Liver (tissue), 9 donors: Measurements from ENCODE around the gene COL24A1. TPM values are rescaled to one million over a fixed set of nuclear protein-coding genes. Genes with fewer than 3 reads are reported as not detected.

Source experiments
- DNase-seq: peaks from one replicate; pipeline ENCODE4 v3.0.0-alpha.2; 2017; ENCODE audit warnings: low spot score
- H3K27ac ChIP-seq, 2 donors: one replicate each; pipeline ENCODE4 v1.7.0; 2013; ENCODE audit warnings: inconsistent platforms in 2 of 2, low read length in 2 of 2, control low read depth in 1 of 2, low read depth in 1 of 2, mild to moderate bottlenecking in 1 of 2
- H3K27me3 ChIP-seq, 4 donors: one replicate each; pipeline versions ENCODE4 v1.6.1 to v1.7.0; 2013; ENCODE audit warnings: low read length in 3 of 4, inconsistent platforms in 1 of 4, mild to moderate bottlenecking in 1 of 4, moderate library complexity in 1 of 4; ENCODE audit not compliant: control insufficient read depth in 4 of 4, insufficient read depth in 4 of 4
- H3K36me3 ChIP-seq, 4 donors: one replicate each; pipeline versions ENCODE4 v1.6.1 to v1.7.0; 2013; ENCODE audit warnings: low read length in 3 of 4, mild to moderate bottlenecking in 3 of 4, low read depth in 1 of 4, moderate library complexity in 1 of 4; ENCODE audit not compliant: control insufficient read depth in 4 of 4, insufficient read depth in 3 of 4
- H3K4me1 ChIP-seq, 4 donors: one replicate each; pipeline versions ENCODE4 v1.6.1 to v1.7.0; 2013; ENCODE audit warnings: low read length in 3 of 4, mild to moderate bottlenecking in 3 of 4, moderate library complexity in 1 of 4; ENCODE audit not compliant: control insufficient read depth in 4 of 4, insufficient read depth in 4 of 4
- H3K4me3 ChIP-seq, 3 donors: one replicate each; pipeline versions ENCODE4 v1.6.1 to v1.7.0; 2013; ENCODE audit warnings: low read length in 3 of 3, control low read depth in 1 of 3, low read depth in 1 of 3, mild to moderate bottlenecking in 1 of 3
- H3K9ac ChIP-seq, 2 donors: one replicate each; pipeline ENCODE4 v1.7.0; 2013; ENCODE audit warnings: low read length in 2 of 2, mild to moderate bottlenecking in 2 of 2, moderate library complexity in 2 of 2, control low read depth in 1 of 2, low read depth in 1 of 2
- H3K9me3 ChIP-seq, 4 donors: one replicate each; pipeline versions ENCODE4 v1.6.1 to v1.7.0; 2013; ENCODE audit warnings: low read length in 3 of 4; ENCODE audit not compliant: control insufficient read depth in 4 of 4
- FOXA1 ChIP-seq: IDR thresholded peaks from 2 replicates; pipeline ENCODE4 v1.6.1; 2016; ENCODE audit warnings: antibody characterized with exemption
- FOXA2 ChIP-seq: IDR thresholded peaks from 2 replicates; pipeline ENCODE4 v1.6.1; 2016; ENCODE audit warnings: antibody characterized with exemption
- GABPA ChIP-seq, 2 donors: IDR thresholded peaks in 1 of 2; conservative IDR thresholded peaks in 1 of 2; 2 replicates each; pipeline ENCODE4 v1.6.1; 2016; ENCODE audit warnings: antibody characterized with exemption in 2 of 2, mild to moderate bottlenecking in 1 of 2, moderate library complexity in 1 of 2
- HNF4A ChIP-seq, 2 donors: conservative IDR thresholded peaks; 2 replicates each; pipeline ENCODE4 v1.6.1; 2016; ENCODE audit warnings: antibody characterized with exemption in 2 of 2, mild to moderate bottlenecking in 2 of 2
- HNF4G ChIP-seq: IDR thresholded peaks from 2 replicates; pipeline ENCODE4 v1.6.1; 2016; ENCODE audit warnings: antibody characterized with exemption
- NR2F2 ChIP-seq: IDR thresholded peaks from 2 replicates; pipeline ENCODE4 v1.6.1; 2016; ENCODE audit warnings: antibody characterized with exemption
- RAD21 ChIP-seq, 2 donors: IDR thresholded peaks; 2 replicates each; pipeline ENCODE4 v1.6.1; 2016; ENCODE audit warnings: antibody characterized with exemption in 2 of 2, mild to moderate bottlenecking in 2 of 2
- RXRA ChIP-seq, 2 donors: IDR thresholded peaks; 2 replicates each; pipeline ENCODE4 v1.6.1; 2017 to 2018; ENCODE audit warnings: antibody characterized with exemption in 2 of 2, mild to moderate bottlenecking in 1 of 2
- ZBTB33 ChIP-seq: IDR thresholded peaks from 2 replicates; pipeline ENCODE4 v1.6.1; 2016; ENCODE audit warnings: antibody characterized with exemption
- WGBS: extraction: QIAGEN DNeasy Blood & Tissue Kit; methylation state at CpG from one replicate; pipeline ENCODE4 v1.1.7; 2013; 5-methylcytosine and 5-hydroxymethylcytosine counted together
- polyA plus RNA-seq, 2 donors: library from polyadenylated mRNA; stranded (reverse) in 1 of 2; unstranded in 1 of 2; fragments of 200-250 nt in 1 of 2; fragments of >200 nt in 1 of 2; fragmentation: Nextera tagmentation in 1 of 2; extraction: Ambion mirVana in 1 of 2; gene quantifications; one replicate each; pipeline versions ENCODE4 v1.2.1 to v1.2.3, GENCODE V29; 2013 to 2015
- total RNA-seq, 2 donors: library from RNA; depleted of rRNA; stranded (reverse); fragments of >200 nt; gene quantifications; one replicate each; pipeline ENCODE4 v1.2.3, GENCODE V29; 2014
- TF ChIP-seq, protein P1 (sequence below): IDR thresholded peaks from 2 replicates; pipeline ENCODE4 v1.6.1; 2016; ENCODE audit warnings: antibody characterized with exemption, mild to moderate bottlenecking
- TF ChIP-seq, protein P2 (sequence below): fragments of 150-350 bp; IDR thresholded peaks from 2 replicates; pipeline ENCODE4 v1.5.1; 2017; ENCODE audit warnings: improper control_type of control experiment, low read depth, low read length; ENCODE audit not compliant: missing input control
- donor health status: healthy.
- donor health status: healthy.
- donor health status: healthy.
- donor health status: healthy.
- donor health status: healthy.

The COL24A1 gene
- total and polyA plus RNA-seq, 4 donors = under 0.01 to 0.28 (median 0.01) TPM; not detected in 1

DNA sequence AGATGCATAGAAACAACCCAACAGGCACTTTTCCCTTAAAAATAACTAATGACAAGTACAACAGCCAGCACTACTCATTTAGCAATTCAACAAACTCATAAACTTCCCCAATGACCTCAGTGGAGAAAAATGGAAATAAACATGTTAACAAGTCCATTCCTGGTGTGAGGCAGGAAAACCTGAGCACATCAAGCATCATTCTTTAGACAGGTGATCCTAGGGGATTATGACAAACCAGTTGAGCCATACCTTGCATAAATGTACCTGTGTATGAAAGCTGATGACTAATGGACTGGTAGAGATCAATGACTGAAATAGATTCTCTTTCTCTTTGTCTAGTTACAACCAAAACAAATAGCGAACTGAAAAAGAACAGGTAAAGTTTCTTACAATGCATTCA lies 7.0 kb downstream of the COL24A1 start:
- H3K9me3 ChIP-seq = no peaks in the 10 kb centered on the region
- 79% methylated on average over 1 of the region's 1 CpG for WGBS
- H3K27me3 ChIP-seq = peaks cover 0 to 6% (median 0%) of the 10 kb centered on the region in 4 donors
- H3K4me1 ChIP-seq = peaks cover 0 to under 1% (median 0%) of the 10 kb centered on the region in 4 donors
- TF ChIP-seq HNF4G (no peak), NR2F2 (no peak), FOXA2 (no peak), GABPA (IDR thresholded peaks at IDR 0.05 in 1 of 2, conservative IDR thresholded peaks at IDR 0.05 in 1 of 2) (no peak), RXRA (IDR thresholded peaks at IDR 0.05) (no peak), FOXA1 (no peak), RAD21 (IDR thresholded peaks at IDR 0.05) (no peak), ZBTB33 (no peak), HNF4A (conservative IDR thresholded peaks at IDR 0.05) (no peak)
- TF ChIP-seq, protein P1, sequence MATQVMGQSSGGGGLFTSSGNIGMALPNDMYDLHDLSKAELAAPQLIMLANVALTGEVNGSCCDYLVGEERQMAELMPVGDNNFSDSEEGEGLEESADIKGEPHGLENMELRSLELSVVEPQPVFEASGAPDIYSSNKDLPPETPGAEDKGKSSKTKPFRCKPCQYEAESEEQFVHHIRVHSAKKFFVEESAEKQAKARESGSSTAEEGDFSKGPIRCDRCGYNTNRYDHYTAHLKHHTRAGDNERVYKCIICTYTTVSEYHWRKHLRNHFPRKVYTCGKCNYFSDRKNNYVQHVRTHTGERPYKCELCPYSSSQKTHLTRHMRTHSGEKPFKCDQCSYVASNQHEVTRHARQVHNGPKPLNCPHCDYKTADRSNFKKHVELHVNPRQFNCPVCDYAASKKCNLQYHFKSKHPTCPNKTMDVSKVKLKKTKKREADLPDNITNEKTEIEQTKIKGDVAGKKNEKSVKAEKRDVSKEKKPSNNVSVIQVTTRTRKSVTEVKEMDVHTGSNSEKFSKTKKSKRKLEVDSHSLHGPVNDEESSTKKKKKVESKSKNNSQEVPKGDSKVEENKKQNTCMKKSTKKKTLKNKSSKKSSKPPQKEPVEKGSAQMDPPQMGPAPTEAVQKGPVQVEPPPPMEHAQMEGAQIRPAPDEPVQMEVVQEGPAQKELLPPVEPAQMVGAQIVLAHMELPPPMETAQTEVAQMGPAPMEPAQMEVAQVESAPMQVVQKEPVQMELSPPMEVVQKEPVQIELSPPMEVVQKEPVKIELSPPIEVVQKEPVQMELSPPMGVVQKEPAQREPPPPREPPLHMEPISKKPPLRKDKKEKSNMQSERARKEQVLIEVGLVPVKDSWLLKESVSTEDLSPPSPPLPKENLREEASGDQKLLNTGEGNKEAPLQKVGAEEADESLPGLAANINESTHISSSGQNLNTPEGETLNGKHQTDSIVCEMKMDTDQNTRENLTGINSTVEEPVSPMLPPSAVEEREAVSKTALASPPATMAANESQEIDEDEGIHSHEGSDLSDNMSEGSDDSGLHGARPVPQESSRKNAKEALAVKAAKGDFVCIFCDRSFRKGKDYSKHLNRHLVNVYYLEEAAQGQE = no peak
- TF ChIP-seq, protein P2, sequence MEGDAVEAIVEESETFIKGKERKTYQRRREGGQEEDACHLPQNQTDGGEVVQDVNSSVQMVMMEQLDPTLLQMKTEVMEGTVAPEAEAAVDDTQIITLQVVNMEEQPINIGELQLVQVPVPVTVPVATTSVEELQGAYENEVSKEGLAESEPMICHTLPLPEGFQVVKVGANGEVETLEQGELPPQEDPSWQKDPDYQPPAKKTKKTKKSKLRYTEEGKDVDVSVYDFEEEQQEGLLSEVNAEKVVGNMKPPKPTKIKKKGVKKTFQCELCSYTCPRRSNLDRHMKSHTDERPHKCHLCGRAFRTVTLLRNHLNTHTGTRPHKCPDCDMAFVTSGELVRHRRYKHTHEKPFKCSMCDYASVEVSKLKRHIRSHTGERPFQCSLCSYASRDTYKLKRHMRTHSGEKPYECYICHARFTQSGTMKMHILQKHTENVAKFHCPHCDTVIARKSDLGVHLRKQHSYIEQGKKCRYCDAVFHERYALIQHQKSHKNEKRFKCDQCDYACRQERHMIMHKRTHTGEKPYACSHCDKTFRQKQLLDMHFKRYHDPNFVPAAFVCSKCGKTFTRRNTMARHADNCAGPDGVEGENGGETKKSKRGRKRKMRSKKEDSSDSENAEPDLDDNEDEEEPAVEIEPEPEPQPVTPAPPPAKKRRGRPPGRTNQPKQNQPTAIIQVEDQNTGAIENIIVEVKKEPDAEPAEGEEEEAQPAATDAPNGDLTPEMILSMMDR = no peak
- H3K4me3 ChIP-seq = no peak overlapping the region
- H3K36me3 ChIP-seq = no peaks in the 10 kb centered on the region
- no peak overlapping the region for H3K27ac ChIP-seq
- H3K9ac ChIP-seq = no peak overlapping the region
- DNase-seq = no peak

DNA sequence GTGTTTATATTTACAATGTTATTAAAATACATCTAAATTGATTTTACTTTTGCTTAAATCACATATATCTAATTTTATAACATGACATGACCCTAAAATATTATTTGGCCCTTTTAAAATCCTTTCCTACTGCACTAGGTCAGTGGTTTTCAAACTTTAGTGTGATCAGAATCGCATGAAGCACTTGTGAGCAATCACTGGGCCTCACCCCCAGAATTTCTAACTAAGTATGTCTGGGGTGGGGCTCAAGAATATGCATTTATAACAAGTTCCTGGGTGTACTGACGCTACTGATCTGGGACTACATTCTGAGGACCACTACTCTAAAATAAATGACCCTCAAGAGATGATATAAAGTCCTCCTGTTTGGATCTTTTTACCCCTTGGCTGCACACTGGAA lies 8.8 kb downstream of the COL24A1 start:
- Histone ChIP-seq H3K36me3 (no peaks in the 10 kb centered on the region), H3K9ac (no peak overlapping the region), H3K4me3 (no peak overlapping the region), H3K4me1 (no peaks in the 10 kb centered on the region), H3K27ac (no peak overlapping the region), H3K27me3 (peaks cover 0 to 4% (median 0%) of the 10 kb centered on the region in 4 donors), H3K9me3 (no peaks in the 10 kb centered on the region)
- no peak for DNase-seq
- TF ChIP-seq HNF4A (conservative IDR thresholded peaks at IDR 0.05) (no peak), NR2F2 (no peak)
- WGBS = 68% methylated on average over 2 of the region's 2 CpGs
